HepG2 (cell line): Measurements from ENCODE around the gene SHC3. TPM values are rescaled to one million over a fixed set of nuclear protein-coding genes. Genes with fewer than 3 reads are reported as not detected.

Source experiments
- ATAC-seq: fragments of 200-7000 bp; cut with Tn5 transposase; 3 replicates; pipeline ENCODE4 v1.9.1; 2020; ENCODE audit warnings: mild to moderate bottlenecking, moderate library complexity
- BruUV-seq: library from RNA; stranded (reverse); fragments of 400-500 nt; replicated peaks from 2 replicates; lab custom pipeline; 2021; lab: Mats Ljungman, UMichigan
- CTCF ChIA-PET: fragments of 300-600 bp; formaldehyde crosslinking; extraction: SDS; loops from one replicate; lab custom pipeline; 2021; ENCODE audit warnings: low total read pairs, inconsistent platforms, low intra/inter-chr PET ratio; lab: Yijun Ruan, JAX
- POLR2A ChIA-PET: fragments of 350-600 bp; sonication (Branson Sonifier 250); formaldehyde crosslinking; loops from one replicate; lab custom pipeline; 2020; ENCODE audit warnings: antibody characterized with exemption, inconsistent platforms; lab: Yijun Ruan, JAX
- DNase-seq: peaks from one replicate; pipeline ENCODE4 v3.0.0-alpha.2; 2015; ENCODE audit warnings: low spot score
- FAIRE-seq: peaks from 3 replicates; lab custom pipeline; 2011; peaks lifted over from hg19 to GRCh38; lab: Jason Lieb, UNC
- H2AFZ ChIP-seq: one replicate; pipeline ENCODE4 v1.6.1; 2011; ENCODE audit warnings: low read length, inconsistent platforms
- H3K27ac ChIP-seq: fragments of 300-600 bp; 3 replicates; pipeline ENCODE4 v1.8.0; 2011; ENCODE audit warnings: mixed run types, mild to moderate bottlenecking, mixed read lengths, low read length, inconsistent platforms; ENCODE audit not compliant: insufficient read depth; ENCODE audit errors: extremely low read length
- H3K27me3 ChIP-seq, 2 experiments: fragments of 200-600 bp in 1 of 2; 2 replicates in 1 of 2; 3 replicates in 1 of 2; pipeline versions ENCODE4 v1.6.0 to v1.8.0; 2011; ENCODE audit warnings: low read length in 2 of 2, mild to moderate bottlenecking in 2 of 2, moderate library complexity in 2 of 2, inconsistent platforms in 1 of 2; ENCODE audit not compliant: insufficient read depth in 2 of 2, control insufficient read depth in 1 of 2
- H3K36me3 ChIP-seq, 2 experiments: fragments of 200-600 bp in 1 of 2; replicated peaks in 1 of 2; 2 replicates in 1 of 2; 3 replicates in 1 of 2; pipeline versions ENCODE4 v1.5.1 to v1.8.0; 2011; ENCODE audit warnings: low read length in 2 of 2, inconsistent platforms in 1 of 2; ENCODE audit not compliant: insufficient read depth in 2 of 2, control insufficient read depth in 1 of 2
- H3K4me1 ChIP-seq: 2 replicates; pipeline ENCODE4 v1.5.1; 2012; ENCODE audit warnings: low read length, inconsistent platforms; ENCODE audit not compliant: insufficient read depth
- H3K4me2 ChIP-seq: 2 replicates; pipeline ENCODE4 v1.6.0; 2011; ENCODE audit warnings: low read depth, low read length, inconsistent platforms
- H3K4me3 ChIP-seq, 3 experiments: fragments of 200-600 bp in 1 of 3; sonication (generic), shearing (Covaris generic) in 1 of 3; replicated peaks in 1 of 3; 2 replicates each; pipeline ENCODE4 v1.5.1; 2011 to 2016; ENCODE audit warnings: low read length in 3 of 3, inconsistent platforms in 2 of 3, low read depth in 2 of 3, mild to moderate bottlenecking in 2 of 3, control low read depth in 1 of 3, mixed read lengths in 1 of 3; ENCODE audit not compliant: insufficient read depth in 1 of 3
- H3K79me2 ChIP-seq: one replicate; pipeline ENCODE4 v1.6.1; 2011; ENCODE audit warnings: low read length, inconsistent platforms; ENCODE audit not compliant: insufficient read depth
- H3K9ac ChIP-seq: 2 replicates; pipeline ENCODE4 v1.6.0; 2011; ENCODE audit warnings: mild to moderate bottlenecking, low read depth, low read length, inconsistent platforms; ENCODE audit not compliant: insufficient read depth
- H3K9me3 ChIP-seq: 2 replicates; pipeline ENCODE4 v1.5.1; 2012; ENCODE audit warnings: mild to moderate bottlenecking, low read length
- H4K20me1 ChIP-seq: 2 replicates; pipeline ENCODE4 v1.6.0; 2011; ENCODE audit warnings: inconsistent platforms, mild to moderate bottlenecking, low read length, moderate library complexity; ENCODE audit not compliant: insufficient read depth
- ATM ChIP-seq: fragments of 450-650 bp; IDR thresholded peaks from 2 replicates; pipeline ENCODE4 v1.7.1; 2017; ENCODE audit warnings: mild to moderate bottlenecking, borderline replicate concordance
- GLI4 ChIP-seq: sonication (generic); formaldehyde crosslinking; IDR thresholded peaks from 2 replicates; pipeline ENCODE4 v1.5.1; 2020; ENCODE audit warnings: missing genetic modification reagents, mild to moderate bottlenecking, moderate library complexity, borderline replicate concordance
- GPBP1L1 ChIP-seq: sonication (generic); formaldehyde crosslinking; IDR thresholded peaks from 2 replicates; pipeline ENCODE4 v1.5.0; 2020; ENCODE audit warnings: mild to moderate bottlenecking, missing genetic modification reagents
- GTF2F1 ChIP-seq: fragments of 150-350 bp; IDR thresholded peaks from 2 replicates; pipeline ENCODE4 v1.6.1; 2014; ENCODE audit warnings: low read length
- HNRNPUL1 ChIP-seq: fragments of 200-400 bp; formaldehyde crosslinking; IDR thresholded peaks from 2 replicates; pipeline ENCODE4 v1.6.1; 2017; ENCODE audit warnings: low read depth, mild to moderate bottlenecking, low read length, moderate library complexity
- KIAA2018 ChIP-seq: sonication (generic); formaldehyde crosslinking; IDR thresholded peaks from 2 replicates; pipeline ENCODE4 v1.5.0; 2020; ENCODE audit warnings: mild to moderate bottlenecking, missing genetic modification reagents, borderline replicate concordance
- MAX ChIP-seq: IDR thresholded peaks from 2 replicates; pipeline ENCODE4 v1.6.1; 2012; ENCODE audit warnings: inconsistent platforms
- NR2F1 ChIP-seq, 2 experiments: fragments of 450-650 bp in 1 of 2; formaldehyde crosslinking in 1 of 2; IDR thresholded peaks; 2 replicates each; pipeline versions ENCODE4 v1.5.0 to v1.6.1; 2016 to 2020; ENCODE audit warnings: mild to moderate bottlenecking in 1 of 2, missing compliant biosample characterization in 1 of 2, missing genetic modification reagents in 1 of 2, moderate library complexity in 1 of 2
- REL ChIP-seq: sonication (generic); formaldehyde crosslinking; conservative IDR thresholded peaks from 2 replicates; pipeline ENCODE4 v1.8.0; 2022; ENCODE audit warnings: mild to moderate bottlenecking, missing genetic modification reagents, moderate library complexity
- SALL2 ChIP-seq: sonication (generic); formaldehyde crosslinking; IDR thresholded peaks from 2 replicates; pipeline ENCODE4 v1.8.1; 2023; ENCODE audit warnings: mild to moderate bottlenecking, missing genetic modification reagents, inconsistent platforms
- ZC3H13 ChIP-seq: sonication (generic); formaldehyde crosslinking; IDR thresholded peaks from 2 replicates; pipeline ENCODE4 v1.8.1; 2023; ENCODE audit warnings: mild to moderate bottlenecking, missing genetic modification reagents, moderate library complexity
- ZNF329 ChIP-seq: sonication (generic); formaldehyde crosslinking; IDR thresholded peaks from 2 replicates; pipeline ENCODE4 v1.9.0; 2021; ENCODE audit warnings: low read depth, mild to moderate bottlenecking, missing genetic modification reagents
- ZNF549 ChIP-seq: sonication (generic); formaldehyde crosslinking; IDR thresholded peaks from 2 replicates; pipeline ENCODE4 v1.5.0; 2020; ENCODE audit warnings: missing genetic modification reagents
- WGBS: methylation state at CpG from one replicate; pipeline ENCODE4 v1.1.6; 2017; ENCODE audit warnings: low lambda C conversion rate; 5-methylcytosine and 5-hydroxymethylcytosine counted together
- in situ Hi-C: cut with HindIII; loops from 2 replicates; pipeline ENCODE4 v1.10.0; 2017; ENCODE audit warnings: low pct_unique_long_range_greater_than_20kb; ENCODE audit not compliant: extremely low pct_ligation_motif_present
- intact Hi-C: fragments of 100-400 bp; cut with micrococcal nuclease; formaldehyde crosslinking; loops from one replicate; pipeline ENCODE4 v1.10.0; 2022; ENCODE audit not compliant: unreplicated experiment
- polyA plus RNA-seq, 8 experiments: library from polyadenylated mRNA; depleted of rRNA in 3 of 8; stranded (reverse) in 7 of 8; unstranded in 1 of 8; fragments of >200 nt; fragmentation: Illumina TruSeq in 4 of 8; extraction: Trizol in 4 of 8; gene quantifications; 2 replicates each; pipeline versions ENCODE4 v1.2.1 to v1.2.3, GENCODE V29; 2011 to 2016; ENCODE audit warnings: low read depth in 4 of 8, missing spikeins in 1 of 8, mixed read lengths in 1 of 8; ENCODE audit not compliant: insufficient read depth in 1 of 8
- total RNA-seq, 5 experiments: library from RNA; depleted of rRNA; stranded (reverse); fragments of >200 nt; fragmentation: Illumina TruSeq; extraction: Trizol; gene quantifications; 2 replicates each; pipeline ENCODE4 v1.2.3, GENCODE V29; 2016; ENCODE audit warnings: low read depth in 1 of 5

SHC3 gene
- total and polyA plus RNA-seq, 2 of the 13 experiments (the other 11 are each of a cell fraction or from before 2014, with no cell fraction given) = 0.09 to 0.89 TPM

- no peak for TF ChIP-seq KIAA2018 (CRISPR knock-in tag)
- no peak for TF ChIP-seq GTF2F1
- no peak for TF ChIP-seq MAX
- no peak for TF ChIP-seq SALL2
- TF ChIP-seq ZC3H13 (CRISPR knock-in tag) = no peak
Measured at GRCh38 chr9:88986776-88987175, 191.8 kb downstream of the SHC3 start (continued).

- Histone ChIP-seq H3K4me1 (no peaks in the 10 kb centered on the region), H3K9me3 (no peaks in the 10 kb centered on the region), H4K20me1 (no peaks in the 10 kb centered on the region), H3K27me3 (peaks cover 0 to 6% of the 10 kb centered on the region in 2 experiments; a peak in 2 of 5 replicates), H3K9ac (no peak overlapping the region), H3K79me2 (no peaks in the 10 kb centered on the region), H3K27ac (no peak overlapping the region), H2AFZ (no peak overlapping the region), H3K4me3 (no peak overlapping the region), H3K4me2 (no peak overlapping the region), H3K36me3 (no peaks in the 10 kb centered on the region)
- TF ChIP-seq ZNF329 (CRISPR knock-in tag) (no peak), REL (CRISPR knock-in tag) (no peak), GLI4 (no peak), ZNF549 (CRISPR knock-in tag) (no peak), HNRNPUL1 (no peak), ATM (no peak), NR2F1 (CRISPR knock-in tag; IDR thresholded peaks at IDR 0.05) (no peak), GPBP1L1 (CRISPR knock-in tag) (no peak)
- DNase-seq (no peak), ATAC-seq (no peak), FAIRE-seq (no peak)
- in situ Hi-C loops (no loop called here), intact Hi-C loops (no loop called here)
- POLR2A ChIA-PET = no interaction called here
- CTCF ChIA-PET = no interaction called here
- WGBS = 2% methylated on average over 2 of the region's 2 CpGs
- BruUV-seq = no TSS peak
Measured at GRCh38 chr9:88985616-88986015, 193.0 kb downstream of the SHC3 start.
